ENCODE results near the gene ANTXR2.

The ANTXR2 gene

GRCh38 chr4:80073473-80074008 is 512 bp upstream of the ANTXR2 start:
- no peak for DNase-seq (ENCODE audit: low read depth)
- no peak for TF ChIP-seq POLR2A (IDR thresholded peaks at IDR 0.05; ENCODE audit: extremely low read depth, insufficient read length)
- no peak; the same call in 1 of the 2 replicates for TF ChIP-seq MYC (IDR thresholded peaks at IDR 0.05; ENCODE audit: low read depth, low read length)
- TF ChIP-seq MAX (IDR thresholded peaks at IDR 0.05; ENCODE audit: low read depth, low read length) = no peak
- no peak for TF ChIP-seq CTCF (IDR thresholded peaks at IDR 0.05; ENCODE audit: low read depth, low read length)
- peak overlapping the region; percentile 80 for H3K4me3 ChIP-seq (ENCODE audit: low read depth, low read length)

- H3K4me3 ChIP-seq (ENCODE audit: low read depth, low read length) = peak overlapping the region; percentile 80
- peak; percentile 88 for DNase-seq (ENCODE audit: low read depth)
- TF ChIP-seq POLR2A (IDR thresholded peaks at IDR 0.05; ENCODE audit: extremely low read depth, insufficient read length) = peak; percentile 29
- TF ChIP-seq MYC (IDR thresholded peaks at IDR 0.05; ENCODE audit: low read depth, low read length) = no peak; the same call in 1 of the 2 replicates
- TF ChIP-seq MAX (IDR thresholded peaks at IDR 0.05; ENCODE audit: low read depth, low read length) = 0 out of 2 replicates have a peak, but pooled peaks have one; percentile 28
Observed at GRCh38 chr4:80072228-80072743, 743 bp downstream of the ANTXR2 start.

- peak overlapping the region; percentile 80 for H3K4me3 ChIP-seq (ENCODE audit: low read depth, low read length)
- no peak; the same call in 1 of the 2 replicates for TF ChIP-seq MAX (IDR thresholded peaks at IDR 0.05; ENCODE audit: low read depth, low read length)
- no peak for TF ChIP-seq CTCF (IDR thresholded peaks at IDR 0.05; ENCODE audit: low read depth, low read length)
- no peak for TF ChIP-seq POLR2A (IDR thresholded peaks at IDR 0.05; ENCODE audit: extremely low read depth, insufficient read length)
- no peak; the same call in 1 of the 2 replicates for TF ChIP-seq MYC (IDR thresholded peaks at IDR 0.05; ENCODE audit: low read depth, low read length)
- DNase-seq (ENCODE audit: low read depth) = no peak
Observed at GRCh38 chr4:80071604-80072227, 1.3 kb downstream of the ANTXR2 start.

- TF ChIP-seq CTCF (IDR thresholded peaks at IDR 0.05; ENCODE audit: low read depth, low read length) (no peak), MAX (IDR thresholded peaks at IDR 0.05; ENCODE audit: low read depth, low read length) (no peak), POLR2A (IDR thresholded peaks at IDR 0.05; ENCODE audit: extremely low read depth, insufficient read length) (no peak), MYC (IDR thresholded peaks at IDR 0.05; ENCODE audit: low read depth, low read length) (no peak)
- DNase-seq (ENCODE audit: low read depth) = no peak
- peak overlapping the region; percentile 80 for H3K4me3 ChIP-seq (ENCODE audit: low read depth, low read length)
Observed at GRCh38 chr4:80070880-80071603, 2.0 kb downstream of the ANTXR2 start.

- TF ChIP-seq CTCF (IDR thresholded peaks at IDR 0.05; ENCODE audit: low read depth, low read length) (no peak), MYC (IDR thresholded peaks at IDR 0.05; ENCODE audit: low read depth, low read length) (no peak), POLR2A (IDR thresholded peaks at IDR 0.05; ENCODE audit: extremely low read depth, insufficient read length) (no peak)
- DNase-seq (ENCODE audit: low read depth) = no peak
- peak overlapping the region; percentile 80 for H3K4me3 ChIP-seq (ENCODE audit: low read depth, low read length)
Observed at GRCh38 chr4:80069837-80070731, 2.9 kb downstream of the ANTXR2 start.
